GM23338 (cell line): Measurements from ENCODE around the gene GPC5. TPM values are rescaled to one million over a fixed set of nuclear protein-coding genes. Genes with fewer than 3 reads are reported as not detected.

ENCODE experiments used
- ATAC-seq: fragments of 200-7000 bp; cut with Tn5 transposase; 3 replicates; pipeline ENCODE4 v1.9.1; 2020
- DNase-seq: peaks from one replicate; pipeline ENCODE4 v3.0.0-alpha.2; 2015; ENCODE audit warnings: low spot score
- H2AFZ ChIP-seq: fragments of 200-600 bp; sonication (generic); 2 replicates; pipeline ENCODE4 v1.8.0; 2016; ENCODE audit warnings: antibody characterized with exemption, mild to moderate bottlenecking, moderate library complexity
- H3F3A ChIP-seq: fragments of 200-600 bp; sonication (generic); replicated peaks from 2 replicates; pipeline ENCODE4 v1.8.0; 2017; ENCODE audit warnings: antibody characterized with exemption, mixed run types, low read depth
- H3K27ac ChIP-seq: fragments of 200-600 bp; sonication (generic); 2 replicates; pipeline ENCODE4 v1.6.1; 2016; ENCODE audit warnings: low read depth
- H3K27me3 ChIP-seq: fragments of 200-600 bp; sonication (generic); 2 replicates; pipeline ENCODE4 v1.8.0; 2016; ENCODE audit warnings: mild to moderate bottlenecking, mixed run types, moderate library complexity; ENCODE audit not compliant: insufficient read depth
- H3K36me3 ChIP-seq: fragments of 200-600 bp; sonication (generic); 2 replicates; pipeline ENCODE4 v1.8.0; 2016; ENCODE audit warnings: mild to moderate bottlenecking; ENCODE audit not compliant: insufficient read depth
- H3K4me1 ChIP-seq: fragments of 200-600 bp; sonication (generic); 2 replicates; pipeline ENCODE4 v1.8.0; 2016; ENCODE audit warnings: mild to moderate bottlenecking, moderate library complexity; ENCODE audit not compliant: insufficient read depth
- H3K4me2 ChIP-seq: fragments of 200-600 bp; sonication (generic); 2 replicates; pipeline ENCODE4 v1.7.1; 2017; ENCODE audit warnings: mixed run types
- H3K4me3 ChIP-seq: fragments of 200-600 bp; sonication (generic); 2 replicates; pipeline ENCODE4 v1.6.1; 2016; ENCODE audit warnings: mixed run types
- H3K79me2 ChIP-seq: fragments of 200-600 bp; sonication (generic); replicated peaks from 2 replicates; pipeline ENCODE4 v1.8.0; 2017; ENCODE audit warnings: mild to moderate bottlenecking; ENCODE audit not compliant: insufficient read depth
- H3K9me2 ChIP-seq: fragments of 200-600 bp; sonication (generic); 2 replicates; pipeline ENCODE4 v1.8.0; 2017; ENCODE audit not compliant: insufficient read depth
- H4K20me1 ChIP-seq: fragments of 200-600 bp; sonication (generic); replicated peaks from 2 replicates; pipeline ENCODE4 v1.8.0; 2017; ENCODE audit warnings: mild to moderate bottlenecking; ENCODE audit not compliant: insufficient read depth
- H3K27ac Mint-ChIP-seq: 2 replicates; pipeline ENCODE4 v1.8.0; 2020; ENCODE audit warnings: inconsistent platforms, mild to moderate bottlenecking, moderate library complexity, mixed read lengths
- H3K27me3 Mint-ChIP-seq: 3 replicates; pipeline ENCODE4 v1.8.0; 2022; ENCODE audit warnings: low read depth, mild to moderate bottlenecking, moderate library complexity, mixed read lengths, inconsistent platforms; ENCODE audit not compliant: insufficient read depth, poor library complexity
- H3K36me3 Mint-ChIP-seq: 3 replicates; pipeline ENCODE4 v1.8.0; 2021; ENCODE audit warnings: low read depth, mild to moderate bottlenecking, inconsistent platforms, moderate library complexity, mixed read lengths
- H3K4me1 Mint-ChIP-seq: 3 replicates; pipeline ENCODE4 v1.8.0; 2020; ENCODE audit warnings: mild to moderate bottlenecking, inconsistent platforms, mixed read lengths
- H3K4me3 Mint-ChIP-seq: 3 replicates; pipeline ENCODE4 v1.8.0; 2021; ENCODE audit warnings: moderate library complexity, mild to moderate bottlenecking, inconsistent platforms, mixed read lengths
- H3K9me3 Mint-ChIP-seq: 3 replicates; pipeline ENCODE4 v1.8.0; 2020; ENCODE audit warnings: moderate library complexity, mild to moderate bottlenecking, inconsistent platforms, mixed read lengths
- CREB1 ChIP-seq: fragments of 250-450 bp; sonication (Bioruptor Pico); IDR thresholded peaks from 2 replicates; pipeline ENCODE4 v1.5.0; 2020; ENCODE audit warnings: low read depth, mild to moderate bottlenecking, moderate library complexity
- CTCF ChIP-seq, 2 experiments: fragments of 200-600 bp in 1 of 2; sonication (generic) in 1 of 2; conservative IDR thresholded peaks; 2 replicates each; pipeline versions ENCODE4 v1.5.1 to v1.6.1; 2016 to 2017; ENCODE audit warnings: antibody characterized with exemption in 2 of 2, low read depth in 2 of 2, mild to moderate bottlenecking in 2 of 2, moderate library complexity in 1 of 2
- ETS1 ChIP-seq: IDR thresholded peaks from 2 replicates; pipeline ENCODE4 v1.6.1; 2016; ENCODE audit warnings: antibody characterized with exemption
- EZH2 ChIP-seq: fragments of 200-600 bp; sonication (generic); IDR thresholded peaks from one replicate; pipeline ENCODE4 v1.8.0; 2017; ENCODE audit warnings: antibody characterized with exemption, mild to moderate bottlenecking, low read depth; ENCODE audit not compliant: unreplicated experiment
- EZH2phosphoT487 ChIP-seq: fragments of 200-600 bp; sonication (generic); IDR thresholded peaks from one replicate; pipeline ENCODE4 v1.8.1; 2018; ENCODE audit warnings: antibody characterized with exemption; ENCODE audit not compliant: unreplicated experiment
- POLR2AphosphoS5 ChIP-seq: IDR thresholded peaks from 2 replicates; pipeline ENCODE4 v1.6.1; 2016; ENCODE audit warnings: antibody characterized with exemption, low read depth
- STAT1 ChIP-seq: IDR thresholded peaks from one replicate; pipeline ENCODE4 v1.6.1; 2016; ENCODE audit warnings: antibody characterized with exemption; ENCODE audit not compliant: unreplicated experiment
- polyA plus RNA-seq: library from polyadenylated mRNA; unstranded; fragments of >200 nt; fragmentation: Nextera tagmentation; extraction: Ambion mirVana; gene quantifications from 2 replicates; pipeline ENCODE4 v1.2.1, GENCODE V29; 2016
- total RNA-seq: library from RNA; depleted of rRNA; stranded (reverse); fragments of >200 nt; shearing (Covaris generic); gene quantifications from 2 replicates; pipeline ENCODE4 v1.2.3, GENCODE V29; 2014
- TF ChIP-seq, protein P1 (sequence below): IDR thresholded peaks from one replicate; pipeline ENCODE4 v1.6.1; 2018; ENCODE audit warnings: antibody characterized with exemption; ENCODE audit not compliant: unreplicated experiment
- TF ChIP-seq, protein P2 (sequence below): fragments of 250-450 bp; sonication (Bioruptor Pico); IDR thresholded peaks from 2 replicates; pipeline ENCODE4 v1.5.0; 2020; ENCODE audit warnings: mild to moderate bottlenecking, moderate library complexity

Gene GPC5
- total and polyA plus RNA-seq, 2 experiments from 2014 or later: 0.95 to 1.1 TPM

GRCh38 chr13:91565296-91565695 lies 166.9 kb downstream of the GPC5 start (continued):
- TF ChIP-seq, protein P1, sequence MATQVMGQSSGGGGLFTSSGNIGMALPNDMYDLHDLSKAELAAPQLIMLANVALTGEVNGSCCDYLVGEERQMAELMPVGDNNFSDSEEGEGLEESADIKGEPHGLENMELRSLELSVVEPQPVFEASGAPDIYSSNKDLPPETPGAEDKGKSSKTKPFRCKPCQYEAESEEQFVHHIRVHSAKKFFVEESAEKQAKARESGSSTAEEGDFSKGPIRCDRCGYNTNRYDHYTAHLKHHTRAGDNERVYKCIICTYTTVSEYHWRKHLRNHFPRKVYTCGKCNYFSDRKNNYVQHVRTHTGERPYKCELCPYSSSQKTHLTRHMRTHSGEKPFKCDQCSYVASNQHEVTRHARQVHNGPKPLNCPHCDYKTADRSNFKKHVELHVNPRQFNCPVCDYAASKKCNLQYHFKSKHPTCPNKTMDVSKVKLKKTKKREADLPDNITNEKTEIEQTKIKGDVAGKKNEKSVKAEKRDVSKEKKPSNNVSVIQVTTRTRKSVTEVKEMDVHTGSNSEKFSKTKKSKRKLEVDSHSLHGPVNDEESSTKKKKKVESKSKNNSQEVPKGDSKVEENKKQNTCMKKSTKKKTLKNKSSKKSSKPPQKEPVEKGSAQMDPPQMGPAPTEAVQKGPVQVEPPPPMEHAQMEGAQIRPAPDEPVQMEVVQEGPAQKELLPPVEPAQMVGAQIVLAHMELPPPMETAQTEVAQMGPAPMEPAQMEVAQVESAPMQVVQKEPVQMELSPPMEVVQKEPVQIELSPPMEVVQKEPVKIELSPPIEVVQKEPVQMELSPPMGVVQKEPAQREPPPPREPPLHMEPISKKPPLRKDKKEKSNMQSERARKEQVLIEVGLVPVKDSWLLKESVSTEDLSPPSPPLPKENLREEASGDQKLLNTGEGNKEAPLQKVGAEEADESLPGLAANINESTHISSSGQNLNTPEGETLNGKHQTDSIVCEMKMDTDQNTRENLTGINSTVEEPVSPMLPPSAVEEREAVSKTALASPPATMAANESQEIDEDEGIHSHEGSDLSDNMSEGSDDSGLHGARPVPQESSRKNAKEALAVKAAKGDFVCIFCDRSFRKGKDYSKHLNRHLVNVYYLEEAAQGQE: no peak
- TF ChIP-seq POLR2AphosphoS5 (no peak), CREB1 (CRISPR knock-in tag) (no peak), STAT1 (no peak), CTCF (conservative IDR thresholded peaks at IDR 0.05; ENCODE audit: low read depth in 2 of 2) (no peak), EZH2phosphoT487 (no peak)

DNA sequence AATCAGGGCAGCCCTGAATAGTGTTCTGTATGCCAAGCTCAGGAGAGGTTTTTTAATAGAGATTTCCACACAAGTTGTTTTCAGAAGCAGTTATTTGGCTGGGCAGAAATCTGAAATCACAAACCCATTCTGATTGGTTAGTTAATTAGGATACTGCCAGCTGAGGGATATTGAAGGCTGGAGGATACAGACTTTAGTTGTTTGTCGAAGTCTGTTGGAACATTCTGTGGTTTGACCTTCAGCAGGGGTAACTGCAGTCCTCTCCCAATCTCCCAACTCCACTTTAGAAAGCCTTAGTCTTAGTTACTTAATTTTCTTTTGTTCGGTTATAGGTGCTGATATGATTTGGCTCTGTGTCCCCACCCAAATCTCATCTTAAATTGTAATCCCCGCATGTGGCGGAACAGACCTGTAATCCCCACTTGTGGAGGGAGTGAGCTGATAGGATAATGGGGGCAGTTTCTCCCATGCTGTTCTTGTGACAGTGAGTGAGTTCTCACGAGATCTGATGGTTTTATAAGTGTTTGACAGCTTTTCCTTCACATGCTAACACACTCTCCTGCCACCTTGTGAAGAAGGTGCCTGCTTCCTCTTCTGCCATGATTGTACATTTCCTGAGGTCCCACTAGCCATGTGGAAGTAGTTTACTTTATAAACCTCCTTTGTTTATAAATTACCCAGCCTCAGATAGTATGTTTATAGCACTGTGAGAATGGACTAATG lies 169.2 kb downstream of the GPC5 start:
- Histone ChIP-seq H3K27me3 (no peaks in the 10 kb centered on the region), H3F3A (no peaks in the 10 kb centered on the region), H3K36me3 (no peaks in the 10 kb centered on the region), H3K79me2 (no peaks in the 10 kb centered on the region), H3K27ac (no peak overlapping the region), H2AFZ (no peak overlapping the region), H4K20me1 (no peaks in the 10 kb centered on the region), H3K9me2 (no peaks in the 10 kb centered on the region), H3K4me2 (no peak overlapping the region), H3K4me3 (no peak overlapping the region), H3K4me1 (no peaks in the 10 kb centered on the region)
- Mint-ChIP-seq H3K27ac (no peak overlapping the region), H3K9me3 (no peaks in the 10 kb centered on the region), H3K4me3 (no peak overlapping the region), H3K27me3 (peaks cover 2% of the 10 kb centered on the region), H3K36me3 (no peaks in the 10 kb centered on the region), H3K4me1 (no peaks in the 10 kb centered on the region)
- DNase-seq (no peak), ATAC-seq (no peak)
- TF ChIP-seq CTCF (conservative IDR thresholded peaks at IDR 0.05; ENCODE audit: low read depth in 2 of 2) (no peak), ETS1 (no peak), EZH2phosphoT487 (no peak), EZH2 (no peak), STAT1 (no peak)
- TF ChIP-seq, protein P2, sequence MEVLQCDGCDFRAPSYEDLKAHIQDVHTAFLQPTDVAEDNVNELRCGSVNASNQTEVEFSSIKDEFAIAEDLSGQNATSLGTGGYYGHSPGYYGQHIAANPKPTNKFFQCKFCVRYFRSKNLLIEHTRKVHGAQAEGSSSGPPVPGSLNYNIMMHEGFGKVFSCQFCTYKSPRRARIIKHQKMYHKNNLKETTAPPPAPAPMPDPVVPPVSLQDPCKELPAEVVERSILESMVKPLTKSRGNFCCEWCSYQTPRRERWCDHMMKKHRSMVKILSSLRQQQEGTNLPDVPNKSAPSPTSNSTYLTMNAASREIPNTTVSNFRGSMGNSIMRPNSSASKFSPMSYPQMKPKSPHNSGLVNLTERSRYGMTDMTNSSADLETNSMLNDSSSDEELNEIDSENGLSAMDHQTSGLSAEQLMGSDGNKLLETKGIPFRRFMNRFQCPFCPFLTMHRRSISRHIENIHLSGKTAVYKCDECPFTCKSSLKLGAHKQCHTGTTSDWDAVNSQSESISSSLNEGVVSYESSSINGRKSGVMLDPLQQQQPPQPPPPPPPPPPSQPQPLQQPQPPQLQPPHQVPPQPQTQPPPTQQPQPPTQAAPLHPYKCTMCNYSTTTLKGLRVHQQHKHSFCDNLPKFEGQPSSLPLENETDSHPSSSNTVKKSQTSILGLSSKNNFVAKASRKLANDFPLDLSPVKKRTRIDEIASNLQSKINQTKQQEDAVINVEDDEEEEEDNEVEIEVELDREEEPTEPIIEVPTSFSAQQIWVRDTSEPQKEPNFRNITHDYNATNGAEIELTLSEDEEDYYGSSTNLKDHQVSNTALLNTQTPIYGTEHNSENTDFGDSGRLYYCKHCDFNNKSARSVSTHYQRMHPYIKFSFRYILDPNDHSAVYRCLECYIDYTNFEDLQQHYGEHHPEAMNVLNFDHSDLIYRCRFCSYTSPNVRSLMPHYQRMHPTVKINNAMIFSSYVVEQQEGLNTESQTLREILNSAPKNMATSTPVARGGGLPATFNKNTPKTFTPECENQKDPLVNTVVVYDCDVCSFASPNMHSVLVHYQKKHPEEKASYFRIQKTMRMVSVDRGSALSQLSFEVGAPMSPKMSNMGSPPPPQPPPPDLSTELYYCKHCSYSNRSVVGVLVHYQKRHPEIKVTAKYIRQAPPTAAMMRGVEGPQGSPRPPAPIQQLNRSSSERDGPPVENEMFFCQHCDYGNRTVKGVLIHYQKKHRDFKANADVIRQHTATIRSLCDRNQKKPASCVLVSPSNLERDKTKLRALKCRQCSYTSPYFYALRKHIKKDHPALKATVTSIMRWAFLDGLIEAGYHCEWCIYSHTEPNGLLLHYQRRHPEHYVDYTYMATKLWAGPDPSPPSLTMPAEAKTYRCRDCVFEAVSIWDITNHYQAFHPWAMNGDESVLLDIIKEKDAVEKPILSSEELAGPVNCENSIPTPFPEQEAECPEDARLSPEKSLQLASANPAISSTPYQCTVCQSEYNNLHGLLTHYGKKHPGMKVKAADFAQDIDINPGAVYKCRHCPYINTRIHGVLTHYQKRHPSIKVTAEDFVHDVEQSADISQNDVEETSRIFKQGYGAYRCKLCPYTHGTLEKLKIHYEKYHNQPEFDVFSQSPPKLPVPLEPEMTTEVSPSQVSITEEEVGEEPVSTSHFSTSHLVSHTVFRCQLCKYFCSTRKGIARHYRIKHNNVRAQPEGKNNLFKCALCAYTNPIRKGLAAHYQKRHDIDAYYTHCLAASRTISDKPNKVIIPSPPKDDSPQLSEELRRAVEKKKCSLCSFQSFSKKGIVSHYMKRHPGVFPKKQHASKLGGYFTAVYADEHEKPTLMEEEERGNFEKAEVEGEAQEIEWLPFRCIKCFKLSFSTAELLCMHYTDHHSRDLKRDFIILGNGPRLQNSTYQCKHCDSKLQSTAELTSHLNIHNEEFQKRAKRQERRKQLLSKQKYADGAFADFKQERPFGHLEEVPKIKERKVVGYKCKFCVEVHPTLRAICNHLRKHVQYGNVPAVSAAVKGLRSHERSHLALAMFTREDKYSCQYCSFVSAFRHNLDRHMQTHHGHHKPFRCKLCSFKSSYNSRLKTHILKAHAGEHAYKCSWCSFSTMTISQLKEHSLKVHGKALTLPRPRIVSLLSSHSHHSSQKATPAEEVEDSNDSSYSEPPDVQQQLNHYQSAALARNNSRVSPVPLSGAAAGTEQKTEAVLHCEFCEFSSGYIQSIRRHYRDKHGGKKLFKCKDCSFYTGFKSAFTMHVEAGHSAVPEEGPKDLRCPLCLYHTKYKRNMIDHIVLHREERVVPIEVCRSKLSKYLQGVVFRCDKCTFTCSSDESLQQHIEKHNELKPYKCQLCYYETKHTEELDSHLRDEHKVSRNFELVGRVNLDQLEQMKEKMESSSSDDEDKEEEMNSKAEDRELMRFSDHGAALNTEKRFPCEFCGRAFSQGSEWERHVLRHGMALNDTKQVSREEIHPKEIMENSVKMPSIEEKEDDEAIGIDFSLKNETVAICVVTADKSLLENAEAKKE: no peak
